SK-N-SH treated with all-trans-retinoic acid at 6 μM for 48 hours (cell line): ENCODE results near the gene TRAT1.

ENCODE experiments used
- ATAC-seq: fragments of 200-7000 bp; cut with Tn5 transposase; 3 replicates; pipeline ENCODE4 v1.9.1; 2020; ENCODE audit warnings: mild to moderate bottlenecking, moderate library complexity
- ARNTL ChIP-seq: fragments of 450-650 bp; formaldehyde crosslinking; IDR thresholded peaks from 2 replicates; pipeline ENCODE4 v1.5.0; 2020; ENCODE audit warnings: low read depth, mild to moderate bottlenecking, moderate library complexity, borderline replicate concordance
- BACH2 ChIP-seq: fragments of 250-450 bp; sonication (Bioruptor Pico); IDR thresholded peaks from 2 replicates; pipeline ENCODE4 v1.9.0; 2021; ENCODE audit warnings: mild to moderate bottlenecking, borderline replicate concordance
- CSDC2 ChIP-seq: fragments of 250-450 bp; sonication (Bioruptor Pico); IDR thresholded peaks from 2 replicates; pipeline ENCODE4 v1.5.0; 2020; ENCODE audit warnings: mild to moderate bottlenecking, moderate library complexity
- CSRNP3 ChIP-seq: fragments of 250-450 bp; sonication (Bioruptor Pico); IDR thresholded peaks from 2 replicates; pipeline ENCODE4 v1.5.1; 2021; ENCODE audit warnings: mild to moderate bottlenecking, moderate library complexity
- GLIS3 ChIP-seq: fragments of 250-450 bp; sonication (Bioruptor Pico); IDR thresholded peaks from 2 replicates; pipeline ENCODE4 v1.5.0; 2020; ENCODE audit warnings: mild to moderate bottlenecking, moderate library complexity
- ISL1 ChIP-seq: fragments of 250-450 bp; sonication (Bioruptor Pico); IDR thresholded peaks from 2 replicates; pipeline ENCODE4 v2.1.2; 2022; ENCODE audit warnings: mild to moderate bottlenecking, moderate library complexity
- OSR1 ChIP-seq: fragments of 250-450 bp; sonication (Bioruptor Pico); IDR thresholded peaks from 2 replicates; pipeline ENCODE4 v1.8.0; 2022; ENCODE audit warnings: moderate library complexity, mild to moderate bottlenecking, inconsistent platforms
- PATZ1 ChIP-seq: fragments of 250-450 bp; sonication (Bioruptor Pico); IDR thresholded peaks from 2 replicates; pipeline ENCODE4 v1.8.0; 2020; ENCODE audit warnings: mild to moderate bottlenecking, moderate library complexity, borderline replicate concordance
- PPARA ChIP-seq: fragments of 250-450 bp; sonication (Bioruptor Pico); IDR thresholded peaks from 2 replicates; pipeline ENCODE4 v1.5.0; 2020; ENCODE audit warnings: mild to moderate bottlenecking, borderline replicate concordance
- RARB ChIP-seq: fragments of 250-450 bp; sonication (Bioruptor Pico); IDR thresholded peaks from 2 replicates; pipeline ENCODE4 v1.8.0; 2021; ENCODE audit warnings: mild to moderate bottlenecking, moderate library complexity
- SNAI2 ChIP-seq: fragments of 250-450 bp; sonication (Bioruptor Pico); IDR thresholded peaks from 2 replicates; pipeline ENCODE4 v1.5.0; 2020; ENCODE audit warnings: mild to moderate bottlenecking, moderate library complexity
- TCF4 ChIP-seq: fragments of 250-450 bp; sonication (Bioruptor Pico); IDR thresholded peaks from 2 replicates; pipeline ENCODE4 v1.8.0; 2021; ENCODE audit warnings: mild to moderate bottlenecking, moderate library complexity, borderline replicate concordance
- TSHZ2 ChIP-seq: fragments of 250-450 bp; sonication (Bioruptor Pico); IDR thresholded peaks from 2 replicates; pipeline ENCODE4 v1.5.0; 2020; ENCODE audit warnings: mild to moderate bottlenecking, moderate library complexity
- ZFP3 ChIP-seq: fragments of 250-450 bp; sonication (Bioruptor Pico); IDR thresholded peaks from 2 replicates; pipeline ENCODE4 v1.5.0; 2020; ENCODE audit warnings: mild to moderate bottlenecking, moderate library complexity
- ZFP30 ChIP-seq: fragments of 450-650 bp; formaldehyde crosslinking; IDR thresholded peaks from 2 replicates; pipeline ENCODE4 v1.5.0; 2022; ENCODE audit warnings: mild to moderate bottlenecking, moderate library complexity
- ZNF565 ChIP-seq: fragments of 450-650 bp; formaldehyde crosslinking; conservative IDR thresholded peaks from 2 replicates; pipeline ENCODE4 v1.5.0; 2020; ENCODE audit warnings: low read depth, mild to moderate bottlenecking, moderate library complexity
- ZNF70 ChIP-seq: fragments of 450-650 bp; formaldehyde crosslinking; IDR thresholded peaks from 2 replicates; pipeline ENCODE4 v1.5.0; 2020; ENCODE audit warnings: mild to moderate bottlenecking, moderate library complexity
- ZNF8 ChIP-seq: fragments of 450-650 bp; formaldehyde crosslinking; IDR thresholded peaks from 2 replicates; pipeline ENCODE4 v1.5.0; 2020; ENCODE audit warnings: mild to moderate bottlenecking, moderate library complexity
- TF ChIP-seq, protein P1 (sequence below): fragments of 250-450 bp; sonication (Bioruptor Pico); IDR thresholded peaks from 2 replicates; pipeline ENCODE4 v1.5.1; 2020; ENCODE audit warnings: low read depth, mild to moderate bottlenecking, moderate library complexity

Gene TRAT1

DNA sequence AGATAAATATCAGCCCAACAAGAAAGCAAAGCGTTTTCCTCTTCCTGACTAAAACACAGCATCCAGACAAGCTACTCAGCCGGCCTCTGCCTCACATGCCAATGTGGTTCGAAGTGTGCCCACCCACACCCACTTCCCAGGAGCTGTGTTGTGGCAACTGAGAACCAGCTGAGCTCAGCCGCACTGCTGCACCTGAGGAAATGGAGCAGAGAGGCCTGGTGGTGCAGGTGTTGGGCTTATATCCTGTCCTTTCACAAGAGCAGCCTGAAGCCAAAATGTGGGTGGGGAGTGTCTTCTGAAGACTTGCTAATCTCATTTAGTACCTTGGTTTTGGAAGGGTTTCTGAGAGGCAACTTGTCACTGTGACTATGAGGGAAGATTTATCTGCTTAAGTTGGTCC lies 42.4 kb upstream of the TRAT1 start:
- TF ChIP-seq GLIS3 (CRISPR knock-in tag) (no peak), PPARA (CRISPR knock-in tag) (no peak), ZNF565 (no peak), SNAI2 (no peak), OSR1 (no peak), RARB (no peak), ARNTL (CRISPR knock-in tag) (no peak), ISL1 (CRISPR knock-in tag) (no peak), TSHZ2 (CRISPR knock-in tag) (no peak), ZNF8 (CRISPR knock-in tag) (no peak), CSDC2 (CRISPR knock-in tag) (no peak), PATZ1 (CRISPR knock-in tag) (no peak)
- no peak for ATAC-seq

DNA sequence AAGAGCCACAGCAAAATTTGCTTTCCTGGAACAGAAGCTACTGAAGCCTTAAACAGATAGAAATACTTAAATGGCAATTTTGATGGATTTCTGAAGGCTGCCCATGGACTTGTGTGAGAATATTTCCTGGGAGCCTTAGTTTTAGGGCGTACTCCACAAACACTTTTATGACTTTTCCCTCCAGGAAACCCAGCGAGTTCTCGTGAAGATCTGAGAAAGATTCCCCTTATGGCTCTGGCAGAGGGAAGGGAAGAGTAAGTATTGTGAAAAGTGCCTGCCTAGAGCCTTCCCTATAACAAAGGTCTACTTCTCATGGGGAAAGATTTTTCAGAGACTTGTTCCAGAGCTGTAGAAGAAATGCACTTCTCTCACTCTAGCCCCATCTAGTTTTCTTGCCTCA lies 31.1 kb upstream of the TRAT1 start:
- ATAC-seq = no peak
- TF ChIP-seq ZNF70 (CRISPR knock-in tag) = no peak
- TF ChIP-seq RARB = no peak
- TF ChIP-seq OSR1 = no peak
- TF ChIP-seq ZNF565 = no peak

DNA sequence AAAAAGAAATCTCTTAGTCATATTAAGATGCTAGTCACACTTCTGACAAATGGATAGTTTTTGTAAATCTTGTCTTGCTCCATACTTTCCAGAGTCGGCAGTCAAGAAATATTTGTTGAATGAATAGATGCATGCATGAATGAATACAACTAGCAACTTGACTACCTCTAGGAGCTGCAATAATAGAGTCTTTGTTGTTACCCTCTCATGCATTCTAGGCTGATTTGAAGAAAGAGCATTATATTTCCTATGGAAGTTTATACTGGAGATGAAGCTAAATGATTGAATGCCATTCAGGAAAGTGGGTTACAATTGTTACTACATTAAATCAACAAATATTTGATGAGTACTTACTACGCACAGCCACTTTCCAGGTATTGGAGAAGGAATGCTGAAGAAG lies 18.1 kb upstream of the TRAT1 start:
- no peak for ATAC-seq
- TF ChIP-seq ARNTL (CRISPR knock-in tag) = no peak
- TF ChIP-seq ZFP3 (CRISPR knock-in tag) = no peak
- no peak for TF ChIP-seq ZNF565
- TF ChIP-seq OSR1 = no peak
- TF ChIP-seq, protein P1, sequence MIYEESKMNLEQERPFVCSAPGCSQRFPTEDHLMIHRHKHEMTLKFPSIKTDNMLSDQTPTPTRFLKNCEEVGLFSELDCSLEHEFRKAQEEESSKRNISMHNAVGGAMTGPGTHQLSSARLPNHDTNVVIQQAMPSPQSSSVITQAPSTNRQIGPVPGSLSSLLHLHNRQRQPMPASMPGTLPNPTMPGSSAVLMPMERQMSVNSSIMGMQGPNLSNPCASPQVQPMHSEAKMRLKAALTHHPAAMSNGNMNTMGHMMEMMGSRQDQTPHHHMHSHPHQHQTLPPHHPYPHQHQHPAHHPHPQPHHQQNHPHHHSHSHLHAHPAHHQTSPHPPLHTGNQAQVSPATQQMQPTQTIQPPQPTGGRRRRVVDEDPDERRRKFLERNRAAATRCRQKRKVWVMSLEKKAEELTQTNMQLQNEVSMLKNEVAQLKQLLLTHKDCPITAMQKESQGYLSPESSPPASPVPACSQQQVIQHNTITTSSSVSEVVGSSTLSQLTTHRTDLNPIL (CRISPR knock-in tag) = no peak
- no peak for TF ChIP-seq RARB
- no peak for TF ChIP-seq ZNF70 (CRISPR knock-in tag)
- TF ChIP-seq BACH2 = no peak
- TF ChIP-seq ZNF8 (CRISPR knock-in tag) = no peak
- TF ChIP-seq CSRNP3 (CRISPR knock-in tag) = no peak
- TF ChIP-seq SNAI2 = no peak
- TF ChIP-seq ZFP30 (CRISPR knock-in tag) = no peak
- TF ChIP-seq GLIS3 (CRISPR knock-in tag) = no peak
- TF ChIP-seq TCF4 (CRISPR knock-in tag) = no peak
- TF ChIP-seq TSHZ2 (CRISPR knock-in tag) = no peak
- TF ChIP-seq PATZ1 (CRISPR knock-in tag) = no peak
- TF ChIP-seq, all 23 proteins: peak for 0
